Activated T-cell treated with anti-CD3 and anti-CD28 coated beads for 48 hours (primary cell): ENCODE measurements around the gene NR4A1.
"Not testable (repeated sequence)": the region's sequence is repeated elsewhere in the genome, so short reads cannot be mapped to it uniquely, and the experiment has no call there.

ENCODE experiments used
- DNase-seq: peaks from one replicate; pipeline ENCODE4 v3.0.0-alpha.2; 2020; ENCODE audit warnings: low read depth

The NR4A1 gene

DNA sequence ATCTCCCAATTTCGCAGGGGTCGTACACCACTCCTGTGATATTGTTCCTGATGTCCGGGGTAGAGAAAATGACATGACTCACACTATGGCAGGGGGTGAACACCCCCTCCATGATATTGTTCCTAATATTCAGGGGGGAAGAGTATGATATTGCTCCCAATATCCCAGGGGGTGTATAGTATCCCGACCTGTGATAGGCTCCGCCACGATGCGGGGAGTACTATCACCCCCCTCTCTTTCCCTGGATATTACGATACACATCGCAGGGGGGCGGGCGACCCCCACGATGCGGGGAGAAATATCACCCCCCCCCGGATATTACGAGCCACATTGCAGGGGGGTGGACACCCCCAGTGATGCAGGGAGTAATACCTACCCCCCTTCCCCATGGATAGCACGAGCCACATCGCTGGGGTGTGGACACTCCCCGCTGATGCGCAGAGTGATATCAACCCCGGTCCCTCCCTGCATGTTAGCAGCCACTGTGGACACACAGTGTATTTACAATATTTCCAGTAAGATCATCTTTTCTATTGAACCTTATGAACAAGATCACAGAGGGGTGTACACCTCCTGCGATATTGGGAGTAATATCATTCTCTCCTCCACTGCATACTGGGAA, 45.9 kb downstream of the NR4A1 start:
- DNase-seq, result no peak

DNA sequence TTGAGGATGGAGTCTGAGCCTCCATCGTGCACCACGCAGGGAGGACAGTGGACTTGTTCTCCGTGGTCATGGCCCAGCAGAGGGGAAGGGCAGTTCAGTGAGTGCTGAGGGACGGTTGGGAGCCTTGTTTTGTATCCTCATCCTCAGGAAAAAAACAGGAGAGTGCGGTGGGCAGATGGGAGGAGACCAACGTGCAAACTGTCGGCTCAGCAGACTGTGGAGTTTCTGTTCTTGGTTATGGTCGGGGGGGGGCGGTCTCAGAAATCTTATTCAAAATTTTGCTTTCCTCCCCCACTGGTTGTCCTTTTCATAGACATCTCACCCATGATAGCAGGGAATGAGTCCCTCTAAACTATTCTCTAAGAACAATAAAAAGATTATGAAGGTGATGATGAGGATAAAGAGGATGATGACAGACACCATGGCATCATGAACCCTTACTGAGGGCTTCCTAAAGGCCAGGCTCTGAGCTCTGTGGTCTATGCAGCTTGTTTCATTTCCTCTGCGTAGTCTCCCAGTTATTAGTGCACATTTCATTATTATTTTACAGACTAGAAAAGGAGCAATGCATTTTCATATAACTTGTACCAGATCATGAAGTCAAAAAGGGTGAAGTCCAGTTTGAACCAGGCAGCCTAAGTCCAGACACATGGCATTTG, 53.3 kb downstream of the NR4A1 start:
- DNase-seq, result not testable (repeated sequence)
